Progenitor cell of endocrine pancreas (in vitro differentiated cells): ENCODE measurements around the gene KIF1C. TPM values are rescaled to one million over a fixed set of nuclear protein-coding genes. Genes with fewer than 3 reads are reported as not detected.
A peak's percentile ranks its signal among the peaks of the same experiment; 100 is the strongest.

ENCODE experiments used
- DNase-seq: peaks from one replicate; pipeline ENCODE4 v3.0.0; 2021; ENCODE audit warnings: low spot score; ENCODE audit not compliant: unreplicated experiment
- H3K27ac Mint-ChIP-seq: 2 replicates; pipeline ENCODE4 v1.8.0; 2021; ENCODE audit warnings: mild to moderate bottlenecking, moderate library complexity, mixed read lengths
- H3K27me3 Mint-ChIP-seq: 2 replicates; pipeline ENCODE4 v1.8.0; 2021; ENCODE audit warnings: mixed read lengths
- H3K36me3 Mint-ChIP-seq: 2 replicates; pipeline ENCODE4 v1.8.0; 2022; ENCODE audit warnings: mixed read lengths; ENCODE audit not compliant: insufficient read depth
- H3K4me1 Mint-ChIP-seq: 2 replicates; pipeline ENCODE4 v1.8.0; 2021; ENCODE audit warnings: low read depth, mixed read lengths
- H3K4me3 Mint-ChIP-seq: 2 replicates; pipeline ENCODE4 v1.8.0; 2021; ENCODE audit warnings: low read depth, mild to moderate bottlenecking, moderate library complexity, mixed read lengths
- H3K9me3 Mint-ChIP-seq: 2 replicates; pipeline ENCODE4 v1.8.0; 2021; ENCODE audit warnings: low read depth, mixed read lengths
- long read RNA-seq: library from polyadenylated mRNA; unstranded; transcript quantifications from one replicate; pipeline ENCODE4 v2.0.0, GENCODE V29; 2020
- total RNA-seq: library from RNA; stranded (reverse); gene quantifications from 2 replicates; pipeline ENCODE4 v1.2.1, GENCODE V29; 2021
- TF ChIP-seq, protein P1 (sequence below): fragments of 200-600 bp; sonication (generic); IDR thresholded peaks from one replicate; pipeline ENCODE4 v1.5.0; 2021; ENCODE audit warnings: antibody characterized with exemption, mild to moderate bottlenecking; ENCODE audit not compliant: unreplicated experiment

KIF1C gene
- total RNA-seq, result 104 and 111 TPM in 2 replicates
- long read RNA-seq, partial matches to known transcripts, result 2 of 3 reads
- long read RNA-seq, other reads (novel, unspliced or antisense), result 1 of 3 reads

DNA sequence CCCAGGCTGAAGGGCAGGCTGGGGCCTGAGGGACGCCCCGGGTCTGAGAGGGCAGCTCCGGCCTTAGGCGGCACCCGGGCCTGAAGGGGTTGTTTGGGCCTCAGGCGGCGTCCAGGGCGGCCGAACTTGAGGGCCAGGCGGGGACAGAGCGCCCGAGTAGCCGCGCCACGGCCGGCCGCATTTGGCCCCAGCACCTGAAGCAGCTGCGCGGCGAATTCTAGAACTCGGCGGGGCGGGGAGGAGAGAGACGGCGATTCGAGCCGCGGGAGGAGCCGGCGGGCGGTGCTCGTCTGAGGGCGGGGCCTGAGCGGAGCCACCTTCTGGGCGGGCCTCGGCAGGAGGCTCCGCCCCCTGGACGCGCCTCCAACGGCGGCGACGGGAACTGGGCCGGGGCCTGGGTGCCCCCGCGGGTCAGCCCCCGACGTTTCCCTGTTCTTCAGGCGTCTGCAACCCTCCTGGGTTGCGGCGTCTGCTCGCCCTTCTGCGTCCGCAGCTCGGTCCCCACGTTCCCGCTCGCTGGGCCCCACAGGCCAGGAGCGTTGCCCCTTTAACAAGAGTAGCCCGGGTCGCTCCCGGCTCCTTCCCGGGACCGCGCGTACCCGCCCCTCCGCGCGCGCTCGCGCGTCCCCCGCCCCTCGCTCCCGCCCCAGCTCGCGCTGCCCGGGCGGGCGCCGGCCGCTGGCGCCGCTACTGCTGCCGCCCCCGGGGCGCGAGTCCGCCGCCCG is at the start of gene KIF1C, which contains the start of gene INCA1:
TSS of gene KIF1C (plus strand) at position 649 of the 725 bp plus-strand sequence. CDS start 2,297 bp downstream, outside the sequence.
TSS of gene INCA1 (minus strand) at position 221 of the 725 bp plus-strand sequence. CDS start 3,085 bp downstream, outside the sequence.
- Mint-ChIP-seq H3K9me3 (no peaks in the 10 kb centered on the region), H3K27ac (peak within 1 kb of the TSS; percentile 91), H3K27me3 (peaks cover 8% of the 10 kb centered on the region), H3K4me1 (peaks cover 13% of the 10 kb centered on the region), H3K36me3 (peaks cover 9% of the 10 kb centered on the region), H3K4me3 (peak within 1 kb of the TSS; percentile 87)
- DNase-seq, result peak; percentile 86
- TF ChIP-seq, protein P1, sequence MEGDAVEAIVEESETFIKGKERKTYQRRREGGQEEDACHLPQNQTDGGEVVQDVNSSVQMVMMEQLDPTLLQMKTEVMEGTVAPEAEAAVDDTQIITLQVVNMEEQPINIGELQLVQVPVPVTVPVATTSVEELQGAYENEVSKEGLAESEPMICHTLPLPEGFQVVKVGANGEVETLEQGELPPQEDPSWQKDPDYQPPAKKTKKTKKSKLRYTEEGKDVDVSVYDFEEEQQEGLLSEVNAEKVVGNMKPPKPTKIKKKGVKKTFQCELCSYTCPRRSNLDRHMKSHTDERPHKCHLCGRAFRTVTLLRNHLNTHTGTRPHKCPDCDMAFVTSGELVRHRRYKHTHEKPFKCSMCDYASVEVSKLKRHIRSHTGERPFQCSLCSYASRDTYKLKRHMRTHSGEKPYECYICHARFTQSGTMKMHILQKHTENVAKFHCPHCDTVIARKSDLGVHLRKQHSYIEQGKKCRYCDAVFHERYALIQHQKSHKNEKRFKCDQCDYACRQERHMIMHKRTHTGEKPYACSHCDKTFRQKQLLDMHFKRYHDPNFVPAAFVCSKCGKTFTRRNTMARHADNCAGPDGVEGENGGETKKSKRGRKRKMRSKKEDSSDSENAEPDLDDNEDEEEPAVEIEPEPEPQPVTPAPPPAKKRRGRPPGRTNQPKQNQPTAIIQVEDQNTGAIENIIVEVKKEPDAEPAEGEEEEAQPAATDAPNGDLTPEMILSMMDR, result peak; percentile 24

DNA sequence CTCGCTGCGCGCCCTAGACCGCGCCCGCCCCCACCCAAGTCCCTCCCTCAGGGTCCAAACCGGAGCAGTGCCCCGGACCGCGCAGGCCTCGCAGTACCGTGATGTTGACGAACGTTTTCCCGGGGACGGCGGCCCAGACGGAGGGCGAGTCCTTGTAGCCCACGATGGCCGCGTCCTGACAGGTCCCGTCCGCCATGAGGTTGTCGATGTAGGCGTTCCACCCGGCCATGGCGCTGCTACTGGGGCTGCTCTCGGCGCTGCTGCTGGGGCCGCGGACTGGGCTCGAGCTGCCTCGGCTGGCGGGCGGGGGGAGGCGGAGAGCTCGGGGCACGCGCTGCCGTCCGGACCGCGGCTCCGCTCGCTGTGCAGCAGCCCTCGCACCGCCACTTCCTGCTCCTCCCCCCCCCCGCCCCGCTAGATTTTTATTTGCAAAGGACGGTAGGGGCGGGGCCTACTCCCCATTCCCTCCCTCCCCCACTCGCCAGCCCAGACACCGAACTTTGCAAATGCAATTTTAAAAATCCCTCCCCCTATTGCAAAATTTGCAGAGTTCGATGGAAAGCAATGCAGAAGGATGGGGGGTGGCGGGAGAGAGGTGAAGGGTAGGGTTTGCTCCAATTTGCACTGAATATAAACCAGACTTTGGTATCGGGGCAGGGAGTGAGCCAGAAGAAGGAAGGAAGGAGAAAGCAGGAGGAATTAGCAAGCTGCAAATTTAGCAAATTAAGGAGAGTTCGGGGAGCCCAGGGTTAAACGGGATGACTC is 49.4 kb upstream of the KIF1C start, which contains the start of gene PFN1:
TSS of gene PFN1 (minus strand) at position 365 of the 765 bp plus-strand sequence. CDS start at position 229, 136 bp downstream.
- Mint-ChIP-seq H3K27me3 (no peaks in the 10 kb centered on the region), H3K27ac (peak within 1 kb of the TSS; percentile 98), H3K36me3 (peaks cover 7% of the 10 kb centered on the region), H3K9me3 (no peaks in the 10 kb centered on the region), H3K4me3 (peak within 1 kb of the TSS; percentile 85), H3K4me1 (peaks cover 34% of the 10 kb centered on the region)
- peak; percentile 51 for DNase-seq
- TF ChIP-seq, protein P1, result no peak

DNA sequence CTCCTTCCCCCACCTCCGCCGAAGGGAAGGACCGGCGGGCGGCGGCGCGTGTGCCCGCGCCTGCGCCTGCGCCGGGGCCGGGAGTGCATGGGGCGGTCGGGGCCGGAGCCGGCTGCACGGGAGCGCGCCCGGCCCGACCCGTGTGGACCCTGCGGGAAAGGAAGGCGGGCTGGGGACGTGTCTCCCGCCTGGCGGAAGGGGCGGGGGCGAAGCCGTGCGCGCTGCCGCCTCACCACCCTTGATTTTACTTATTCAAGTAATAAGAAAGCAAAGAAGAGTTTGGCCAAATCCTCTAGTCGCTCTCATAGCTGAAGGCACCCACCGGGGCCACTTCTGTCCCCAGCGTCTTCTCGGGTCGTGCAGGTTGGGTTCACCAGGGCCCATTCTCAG is 48.8 kb upstream of the KIF1C start:
- H3K27me3 Mint-ChIP-seq, result no peaks in the 10 kb centered on the region
- TF ChIP-seq, protein P1, result no peak
- peaks cover 8% of the 10 kb centered on the region for H3K36me3 Mint-ChIP-seq
- H3K27ac Mint-ChIP-seq, result peak overlapping the region; percentile 98
- peak; percentile 60 for DNase-seq
- peaks cover 34% of the 10 kb centered on the region for H3K4me1 Mint-ChIP-seq
- no peaks in the 10 kb centered on the region for H3K9me3 Mint-ChIP-seq
- H3K4me3 Mint-ChIP-seq, result peak overlapping the region; percentile 85

DNA sequence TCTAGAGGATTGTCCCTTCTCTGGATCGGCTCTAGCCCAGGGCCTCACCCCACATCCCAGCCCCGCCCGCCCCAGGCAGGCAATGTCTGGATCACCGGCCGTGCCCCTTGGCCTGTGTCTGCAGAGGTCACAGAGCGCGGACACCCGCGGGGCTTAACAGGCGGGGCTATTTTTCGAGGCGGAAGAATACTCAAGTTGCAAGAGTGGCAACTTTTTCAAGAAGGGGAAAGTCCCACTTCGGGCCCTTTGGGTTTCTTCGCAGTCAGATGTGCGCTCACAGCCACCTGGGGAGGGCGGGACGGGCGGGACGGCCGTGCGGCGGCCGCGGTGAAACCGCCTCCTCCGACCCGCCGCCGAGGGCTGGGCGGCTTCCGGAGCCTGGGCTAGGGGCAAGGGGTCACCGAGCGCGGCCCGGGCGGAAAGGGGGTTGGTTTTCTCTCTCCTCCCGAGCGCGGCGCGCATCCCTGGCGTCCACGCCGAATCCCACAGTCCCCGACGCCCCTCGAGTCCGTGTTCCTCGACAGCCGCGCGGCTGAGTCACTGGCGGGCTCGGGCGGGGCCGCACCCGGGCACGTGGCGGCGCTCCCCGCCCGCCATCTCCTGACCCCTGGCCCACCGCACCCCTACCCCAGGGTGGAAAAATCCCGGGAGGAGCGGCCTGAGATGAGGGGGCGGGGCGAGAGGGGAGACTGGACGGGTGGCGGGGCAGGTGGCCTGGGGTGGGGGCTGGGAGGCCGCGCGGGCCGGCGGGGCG is 48.3 kb upstream of the KIF1C start:
- TF ChIP-seq, protein P1, result no peak
- H3K4me3 Mint-ChIP-seq, result peak overlapping the region; percentile 85
- peak overlapping the region; percentile 92 for H3K27ac Mint-ChIP-seq
- H3K36me3 Mint-ChIP-seq, result peaks cover 8% of the 10 kb centered on the region
- H3K4me1 Mint-ChIP-seq, result peaks cover 35% of the 10 kb centered on the region
- no peaks in the 10 kb centered on the region for H3K27me3 Mint-ChIP-seq
- no peaks in the 10 kb centered on the region for H3K9me3 Mint-ChIP-seq
- DNase-seq, result peak; percentile 56
